ENCODE results near the gene NKD2.
"Not testable (repeated sequence)": the region's sequence is repeated elsewhere in the genome, so short reads cannot be mapped to it uniquely, and the experiment has no call there.

The NKD2 gene

DNA sequence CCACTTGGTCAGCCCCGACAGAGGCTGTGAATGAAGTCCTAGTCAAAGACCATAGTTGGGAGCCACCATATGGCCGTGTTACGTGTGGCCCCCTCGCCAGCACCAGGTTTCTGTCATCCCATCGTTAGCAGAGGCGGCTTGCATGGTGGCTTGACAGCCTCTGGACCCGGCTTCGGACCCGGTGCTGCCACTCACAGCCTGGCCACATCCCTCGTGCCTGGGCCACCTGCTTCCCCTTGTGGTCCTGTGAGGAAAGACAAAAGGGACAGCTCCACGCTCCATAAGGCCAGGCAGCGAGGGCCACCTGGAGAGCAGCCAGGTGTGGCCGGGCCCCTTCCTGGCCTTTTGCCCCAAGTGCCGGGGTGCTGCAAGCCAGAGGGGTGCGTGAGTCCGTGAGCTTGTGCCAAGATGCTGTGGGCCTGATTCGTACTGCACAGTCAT, 6.2 kb downstream of the NKD2 start:
- no peak for DNase-seq

DNA sequence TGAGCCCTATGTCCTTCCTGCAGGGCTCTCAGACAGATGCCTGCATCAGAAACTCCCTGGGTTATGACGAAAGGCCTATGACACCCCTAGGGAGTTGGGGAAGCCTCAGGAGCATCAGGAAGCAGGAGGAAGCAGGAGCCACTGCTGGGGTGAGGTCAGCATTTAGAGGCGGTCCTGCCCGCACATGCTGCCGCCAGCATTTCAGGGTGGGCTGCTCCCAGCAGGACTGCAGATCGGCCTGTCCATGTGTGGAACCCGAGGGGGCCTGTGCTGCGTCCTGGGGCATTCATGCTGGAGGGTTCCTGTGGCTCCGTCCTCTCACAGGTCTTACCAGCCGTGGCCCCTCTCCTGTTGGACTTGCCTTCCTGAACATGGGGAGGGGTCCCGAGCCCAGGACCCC, 6.9 kb downstream of the NKD2 start:
- DNase-seq: no peak

DNA sequence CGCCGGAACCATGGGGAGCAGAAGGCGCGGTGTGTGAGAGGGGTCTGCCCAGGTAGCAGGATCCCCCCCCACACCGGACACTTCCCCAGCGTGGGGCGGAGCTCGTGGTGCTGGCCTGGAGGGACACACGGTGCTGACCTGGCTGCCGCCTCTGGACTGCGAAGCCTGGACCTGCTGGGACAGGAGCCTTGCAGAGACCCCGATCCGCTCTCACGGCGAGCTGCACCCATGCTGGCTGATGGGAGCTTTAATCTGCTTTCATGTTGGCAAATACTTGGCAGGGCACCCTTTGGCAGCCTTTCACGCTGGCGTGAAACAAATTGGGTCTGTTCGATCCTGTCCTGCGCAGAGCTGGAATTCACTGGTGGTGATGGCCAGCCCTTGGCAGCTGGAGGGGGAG, 7.4 kb downstream of the NKD2 start:
- no peak for DNase-seq

DNA sequence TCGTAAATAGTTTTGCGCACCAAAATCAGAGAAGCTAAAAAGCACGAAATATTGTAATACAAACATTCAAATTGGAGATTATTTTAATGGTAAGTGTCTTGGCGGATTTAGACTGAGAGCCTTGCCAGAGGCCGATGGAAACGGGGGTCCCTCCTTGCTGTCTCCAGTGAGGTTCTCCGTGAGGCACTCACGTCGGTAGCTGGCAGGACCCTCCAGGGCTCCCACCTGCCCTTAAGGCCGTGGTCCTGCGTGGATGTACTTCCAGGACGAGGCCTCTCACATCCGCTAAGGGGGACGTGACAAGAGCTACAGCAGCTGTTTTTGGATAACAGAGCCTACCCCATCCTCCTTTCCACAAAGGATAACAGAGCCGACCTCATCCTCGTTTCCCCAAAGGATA, 7.9 kb downstream of the NKD2 start:
- no peak for DNase-seq

DNA sequence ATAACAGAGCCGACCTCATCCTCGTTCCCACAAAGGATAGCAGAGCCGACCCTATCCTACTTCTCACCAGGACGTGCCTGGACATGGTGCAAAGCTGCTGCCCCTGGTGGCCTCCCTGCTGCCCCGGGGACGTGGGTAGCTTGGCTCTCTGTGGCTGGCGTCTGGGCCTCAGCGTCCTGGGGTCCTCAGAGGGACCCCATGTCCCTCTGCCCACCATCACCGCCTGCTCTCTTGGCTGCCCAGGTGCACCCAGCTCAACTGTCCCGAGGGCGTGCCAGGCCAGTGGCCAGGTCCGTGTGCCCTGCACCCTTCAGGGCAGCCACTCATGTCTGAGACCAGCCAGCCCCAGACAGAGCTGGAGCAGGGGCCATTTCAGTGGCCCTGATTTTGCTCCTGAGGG, 8.5 kb downstream of the NKD2 start:
- DNase-seq: no peak

DNA sequence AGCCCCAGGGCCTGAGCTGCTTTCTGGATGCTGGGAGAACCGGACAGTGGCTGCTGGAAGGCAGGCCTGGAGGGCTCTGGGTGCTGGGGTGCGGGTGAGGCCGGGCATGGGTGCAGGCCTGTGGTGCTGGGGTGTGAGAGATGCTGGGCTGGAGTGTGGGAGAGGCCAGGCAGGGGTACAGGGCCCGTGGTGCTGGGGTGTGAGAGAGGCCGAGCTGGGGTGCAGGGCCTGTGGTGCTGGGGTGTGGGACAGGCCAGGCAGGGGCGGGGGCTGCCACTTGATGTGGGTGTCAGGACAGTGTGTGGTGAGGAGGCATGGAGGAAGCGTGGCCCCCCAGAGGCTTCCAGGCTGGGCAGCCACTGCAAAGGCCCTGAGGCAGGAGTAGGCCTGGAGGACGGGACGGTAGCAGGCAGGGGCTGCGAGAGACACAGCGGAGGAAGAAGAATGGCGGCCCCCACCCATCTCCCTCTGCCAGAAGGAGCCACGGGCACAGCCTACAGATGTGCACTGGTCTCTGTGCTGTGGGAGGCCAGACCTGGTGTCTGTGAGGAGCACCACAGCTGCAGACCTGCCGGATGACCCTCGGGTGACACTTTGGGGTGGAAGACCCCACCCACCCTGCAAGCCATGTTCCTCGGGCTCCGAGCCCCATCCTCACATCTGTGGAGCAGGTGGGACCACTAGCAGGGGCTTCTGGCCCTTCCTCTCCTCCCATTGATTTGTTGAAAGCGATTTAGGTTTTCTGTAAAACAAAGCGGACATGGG, 9.3 kb downstream of the NKD2 start:
- no peak for DNase-seq

DNA sequence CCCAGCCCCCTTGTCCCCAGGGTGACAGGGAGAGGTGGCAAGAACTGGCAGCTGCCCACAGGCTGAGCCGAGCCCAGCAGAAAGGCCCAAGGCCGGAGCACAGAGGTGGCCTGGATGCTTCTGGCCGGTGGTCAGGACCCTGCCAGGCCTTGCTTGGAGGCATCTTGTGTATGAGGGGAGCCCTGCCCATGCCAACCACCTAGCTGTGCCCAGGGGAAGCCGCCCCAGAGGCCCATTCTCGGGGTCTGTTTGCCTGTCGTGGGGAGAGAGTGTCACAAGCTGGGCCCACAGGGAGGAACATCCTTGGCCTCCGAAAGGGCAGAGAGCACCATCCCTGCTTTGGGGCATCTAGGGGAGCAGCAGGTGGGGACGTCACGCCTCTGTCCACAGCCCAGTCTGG, 10.0 kb downstream of the NKD2 start:
- no peak for DNase-seq

DNA sequence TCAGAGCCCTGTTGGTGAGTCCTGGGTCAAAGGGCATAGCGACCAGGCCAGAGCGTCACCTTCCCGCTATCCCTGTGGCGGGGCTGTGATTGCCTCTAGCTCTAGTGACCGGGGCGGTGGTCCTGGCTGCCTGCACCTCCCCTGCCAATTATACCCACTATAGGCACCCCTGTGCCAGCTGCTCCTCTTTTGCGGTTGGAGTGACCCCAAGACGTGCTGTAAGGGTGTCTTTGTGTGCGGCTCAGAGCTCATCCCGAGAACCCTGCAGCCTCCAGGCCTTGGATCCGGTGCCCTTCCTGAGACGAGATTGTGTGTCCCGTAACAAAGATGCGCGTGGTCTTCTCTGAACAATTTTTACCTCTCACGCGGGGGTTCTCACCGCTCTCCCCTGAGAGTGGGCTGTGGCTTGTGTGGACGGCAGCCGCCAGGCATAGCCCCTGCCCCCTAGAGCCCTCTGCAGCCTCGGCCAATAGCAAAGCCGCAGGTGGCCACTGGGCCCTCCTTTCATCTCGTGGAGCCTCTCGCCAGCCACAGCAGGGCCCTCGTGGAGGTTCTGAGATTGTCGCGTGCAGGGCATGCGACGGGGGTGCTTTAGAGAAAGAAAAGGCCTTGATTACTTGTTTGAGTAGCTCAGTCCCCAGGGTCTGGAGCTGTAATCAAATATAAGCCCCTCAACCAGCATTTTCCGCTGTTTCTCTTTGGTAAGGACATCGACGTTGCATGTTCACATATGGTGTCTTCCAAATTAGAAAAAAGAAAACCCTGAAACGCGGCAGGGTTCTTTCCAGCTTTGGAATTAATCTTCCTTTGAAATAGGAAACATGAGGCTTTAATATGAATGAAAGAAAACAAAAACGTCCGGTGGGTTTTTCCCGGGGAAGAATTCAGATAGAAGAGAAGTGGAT, 10.7 kb downstream of the NKD2 start:
- DNase-seq: no peak

DNA sequence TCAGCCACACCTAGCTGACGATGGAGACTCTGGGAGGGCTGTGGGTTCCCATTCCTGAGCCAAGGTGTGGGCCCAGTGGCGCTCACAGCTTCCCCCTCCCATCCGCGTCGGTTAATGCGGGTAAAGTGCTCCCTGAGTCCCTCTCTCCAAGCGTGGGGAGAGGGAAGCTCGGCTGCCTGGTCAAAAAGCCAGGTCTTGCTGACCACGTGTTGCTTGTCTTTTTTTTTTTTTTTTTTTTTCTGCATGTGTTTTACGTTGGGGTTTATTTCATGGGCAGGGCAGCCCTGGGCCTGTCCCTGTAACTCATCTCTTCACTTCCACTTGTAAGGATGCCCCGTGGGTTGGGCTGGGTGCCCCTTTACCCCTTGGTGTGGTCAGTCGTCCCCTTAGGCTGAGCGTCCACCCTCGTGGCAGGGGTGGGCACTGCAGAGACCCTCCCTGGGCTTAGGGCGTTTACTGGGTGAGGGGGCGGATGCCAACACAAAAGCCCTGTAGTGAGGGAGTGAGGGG, 11.9 kb downstream of the NKD2 start:
- no peak for DNase-seq

DNA sequence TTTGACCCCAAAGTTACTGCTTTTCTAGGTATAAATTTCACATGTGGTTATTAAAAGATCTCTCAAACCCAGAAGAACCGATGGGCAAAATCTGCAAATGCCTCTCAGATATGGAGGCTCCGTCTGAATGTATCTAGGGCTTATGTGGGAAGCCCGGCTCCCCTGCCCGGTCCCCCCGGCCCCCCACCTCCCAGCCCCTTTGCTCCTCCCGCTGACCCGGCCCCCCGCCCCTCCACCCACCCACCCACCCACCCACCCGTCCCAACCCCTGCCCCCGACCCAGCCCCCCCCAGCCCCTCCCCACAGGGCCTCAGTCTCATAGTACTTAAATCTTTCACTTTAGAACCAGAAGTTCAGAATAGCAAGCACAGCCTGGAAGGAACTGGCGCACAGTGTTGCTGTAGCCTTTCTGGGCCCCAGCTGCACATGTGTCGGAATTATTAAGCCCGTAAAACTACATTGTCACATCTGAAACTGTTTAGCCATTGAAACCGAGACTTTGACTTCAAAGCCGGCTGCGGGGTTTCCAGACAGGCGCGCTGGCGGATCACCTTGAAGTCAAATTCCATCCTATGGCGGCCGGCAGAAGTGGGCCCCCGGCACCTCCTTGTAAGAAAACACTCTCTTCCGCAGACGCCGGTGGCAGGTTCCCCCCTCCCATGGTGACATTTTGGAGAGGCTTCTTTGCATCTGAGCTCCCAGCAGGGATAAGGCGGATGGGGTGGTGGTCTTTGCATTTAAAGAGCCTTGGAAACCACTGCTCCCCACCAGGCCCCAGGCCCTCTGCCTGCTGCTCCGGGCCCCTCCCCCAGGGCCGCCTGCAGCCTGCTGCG, 12.8 kb downstream of the NKD2 start:
- DNase-seq: no peak

DNA sequence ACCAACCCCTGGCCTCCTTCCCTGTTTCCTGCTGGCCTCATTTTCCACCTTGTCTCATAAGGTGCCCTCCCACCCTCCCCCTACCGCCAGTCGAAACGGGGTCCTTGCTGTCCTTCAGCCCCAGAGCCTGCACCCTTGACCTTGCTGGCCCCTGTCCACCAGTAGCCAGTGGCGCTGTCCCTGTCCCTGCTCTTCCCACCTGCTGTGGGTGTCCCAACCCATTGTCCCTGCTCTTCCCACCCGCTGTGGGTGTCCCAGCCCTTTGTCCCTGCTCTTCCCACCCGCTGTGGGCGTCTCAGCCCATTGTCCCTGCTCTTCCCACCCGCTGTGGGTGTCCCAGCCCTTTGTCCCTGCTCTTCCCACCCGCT, 13.4 kb downstream of the NKD2 start:
- not testable (repeated sequence) for DNase-seq

DNA sequence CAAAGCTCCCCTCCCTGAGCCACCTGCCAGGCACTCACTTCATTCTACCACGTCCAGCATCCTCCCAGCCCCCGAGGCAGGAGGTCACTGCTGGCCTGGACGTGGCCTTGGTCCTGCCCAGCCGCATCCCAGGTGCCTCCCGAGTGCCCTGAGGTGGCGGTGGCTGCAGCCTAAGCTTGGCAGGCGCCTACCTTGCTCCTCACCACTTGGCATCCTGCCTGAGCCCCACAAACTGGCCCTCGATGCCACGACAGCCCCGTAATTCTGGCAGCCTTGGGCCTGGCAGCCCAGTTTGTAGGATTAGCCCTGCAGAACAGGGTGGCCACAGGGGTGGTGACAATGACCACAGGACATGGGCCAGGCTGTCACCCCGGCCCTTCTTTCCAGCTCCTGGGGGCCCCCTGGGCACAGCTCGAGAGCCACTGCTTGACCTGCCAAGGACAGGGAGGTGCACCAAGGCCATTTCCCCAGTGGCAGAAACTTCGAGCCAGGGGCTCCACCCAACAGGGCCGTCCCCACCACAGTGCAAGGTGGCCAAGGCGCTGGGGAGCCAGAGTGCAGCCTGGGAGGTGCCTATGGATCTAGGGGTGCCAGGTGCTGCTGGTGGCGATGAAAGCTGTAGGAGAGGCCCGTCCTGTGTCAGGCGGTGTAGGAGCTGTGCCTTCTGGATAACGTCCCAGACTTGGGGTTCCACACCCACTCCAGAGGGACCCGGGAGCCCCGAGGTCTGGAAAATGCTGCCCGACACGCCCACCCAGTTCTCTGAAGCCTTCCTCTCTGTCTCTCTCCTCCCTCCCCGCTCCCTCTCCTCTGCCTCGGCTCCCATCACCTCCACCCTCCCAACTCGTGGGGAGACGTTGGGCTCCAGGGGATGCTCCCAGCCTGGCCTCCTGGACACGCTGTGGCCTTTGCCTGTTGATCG, 18.4 kb downstream of the NKD2 start:
- DNase-seq: no peak

DNA sequence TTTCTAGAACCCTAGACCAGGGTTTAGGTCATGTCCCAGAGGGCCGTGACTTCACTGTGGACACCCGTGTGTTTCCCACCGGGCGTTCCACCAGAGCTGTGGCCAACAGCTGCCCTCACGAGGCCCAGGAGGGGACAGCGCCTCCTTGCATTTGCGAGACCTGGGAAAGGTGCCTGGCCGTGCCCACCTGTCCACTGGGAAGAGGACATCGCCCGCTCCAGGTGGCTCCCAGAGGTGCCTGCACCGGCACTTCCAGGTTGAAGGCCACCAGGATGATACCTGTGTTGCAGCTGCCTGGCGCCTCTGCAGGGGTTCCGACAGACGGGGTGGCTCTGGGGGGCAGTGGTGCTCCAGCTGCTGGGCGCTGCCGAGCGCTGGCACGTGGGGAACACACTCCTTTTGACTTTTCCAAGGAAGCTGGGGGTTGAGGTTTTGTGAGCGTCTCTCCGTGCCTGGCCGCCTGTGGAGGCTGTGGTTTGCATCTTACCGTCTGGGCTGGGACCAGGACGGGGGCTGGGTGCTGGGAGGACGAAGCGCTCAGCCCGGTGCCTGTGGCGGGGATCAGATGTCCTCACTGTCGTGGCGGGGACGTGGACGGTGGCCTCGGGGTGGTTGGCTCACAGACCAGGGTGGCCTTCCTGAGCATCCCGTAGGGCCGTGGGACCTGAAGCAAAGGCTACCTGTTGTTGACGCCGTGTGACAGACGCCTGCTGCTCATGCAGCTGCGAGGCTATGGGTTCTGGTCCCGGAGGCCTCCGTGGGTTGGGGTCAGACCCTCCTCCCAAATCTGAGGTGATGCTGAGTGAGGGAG, 19.2 kb downstream of the NKD2 start:
- no peak for DNase-seq

DNA sequence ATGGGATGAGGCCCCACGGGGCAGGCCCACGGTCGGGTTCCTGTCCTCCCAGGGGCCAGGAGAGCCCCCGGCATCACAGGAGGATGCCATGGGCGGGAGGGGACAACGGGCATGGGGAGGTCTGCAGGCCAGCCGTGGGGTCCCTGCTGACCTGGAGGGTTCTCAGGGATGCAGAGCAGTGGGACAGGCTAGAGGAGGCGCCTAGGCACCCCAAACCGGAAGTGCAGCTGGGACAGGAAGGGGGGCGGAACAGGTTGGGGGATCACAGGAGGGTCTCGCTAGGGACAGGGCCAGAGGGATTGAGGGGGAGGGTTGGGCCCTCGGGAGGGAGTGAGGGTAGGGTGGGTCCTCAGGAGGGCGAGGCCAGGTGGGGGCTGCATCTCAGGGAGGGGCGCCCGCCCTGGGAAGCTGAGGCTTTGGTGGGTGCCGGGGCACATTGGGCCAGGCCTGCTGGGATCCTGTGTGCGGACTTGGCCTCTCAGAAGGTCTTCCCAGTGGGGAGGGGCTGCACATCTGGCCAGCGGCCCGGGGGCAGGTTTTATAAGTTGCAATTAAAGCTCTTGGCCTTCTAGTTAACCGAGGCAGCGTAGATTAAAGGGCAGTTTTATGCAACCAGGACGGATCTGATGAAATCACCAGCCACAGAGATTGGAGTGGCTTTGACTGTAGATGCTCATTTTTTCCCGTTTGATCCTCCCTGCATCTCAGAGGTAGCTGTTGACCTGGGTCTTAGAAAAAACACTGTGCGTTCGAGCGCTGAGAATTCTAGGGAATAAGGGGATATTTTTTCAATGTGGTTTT, 20.1 kb downstream of the NKD2 start:
- no peak for DNase-seq

DNA sequence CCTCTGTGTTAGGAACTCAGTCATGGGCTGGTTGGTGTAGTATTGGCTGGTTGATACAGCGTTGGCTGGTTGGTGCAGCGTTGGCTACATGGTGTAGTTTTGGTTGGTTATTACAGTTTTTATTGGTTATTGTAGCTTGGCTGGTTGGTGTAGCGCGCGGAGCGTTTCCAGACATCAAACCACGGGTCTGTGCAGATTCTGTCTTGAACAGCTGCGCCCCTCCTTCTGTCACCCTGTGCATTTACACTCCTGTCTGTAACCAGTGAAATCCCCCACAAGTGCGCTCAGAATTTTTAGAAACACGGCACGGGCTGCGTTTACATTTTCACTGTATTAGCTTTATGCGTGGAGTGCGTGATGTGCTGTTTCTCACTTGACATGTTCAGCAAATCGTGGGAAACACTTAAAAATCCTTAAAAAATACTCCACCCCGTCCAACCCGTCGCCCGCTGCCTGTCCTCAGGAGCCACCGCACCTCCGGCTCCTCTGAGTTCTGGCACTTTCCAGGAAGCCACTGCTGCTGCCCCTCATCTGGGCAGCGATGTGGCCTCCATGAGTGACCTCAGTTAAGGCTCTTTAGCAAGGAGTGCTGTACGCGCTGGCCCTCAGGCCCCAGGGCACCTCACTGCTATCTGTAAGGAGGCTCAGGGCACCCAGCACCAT, 20.8 kb downstream of the NKD2 start:
- no peak for DNase-seq

DNA sequence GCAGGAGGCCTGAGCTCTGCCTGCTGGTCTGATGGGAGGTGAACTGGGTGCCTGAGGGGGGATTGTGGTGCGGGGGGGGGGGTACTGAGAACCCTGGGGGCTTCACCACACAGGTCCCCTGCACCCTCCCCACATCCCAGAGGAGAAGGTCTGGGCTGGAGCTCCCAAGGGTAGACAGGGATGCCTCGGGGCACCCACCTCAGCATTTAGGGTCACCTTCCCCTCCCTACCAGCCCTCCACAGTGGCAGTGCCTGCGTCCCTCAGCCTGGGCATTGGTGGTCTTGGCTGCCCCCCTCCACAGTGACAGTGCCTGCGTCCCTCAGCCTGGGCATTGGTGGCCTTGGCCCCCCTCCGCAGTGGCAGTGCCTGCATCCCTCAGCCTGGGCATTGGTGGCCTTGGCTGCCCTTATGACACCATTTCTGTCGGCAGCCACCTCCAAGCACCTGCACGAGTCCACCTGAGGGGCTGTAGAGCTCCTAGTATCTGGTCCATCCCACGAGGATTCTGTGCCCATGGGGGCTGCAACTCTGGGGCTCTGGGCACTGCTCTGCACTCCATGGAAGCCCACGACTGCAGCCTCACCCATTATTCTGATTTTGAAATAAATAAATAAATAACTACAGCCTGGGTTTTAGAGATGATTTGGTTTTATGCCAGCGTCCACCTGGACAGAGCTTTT, 21.5 kb downstream of the NKD2 start:
- no peak for DNase-seq

DNA sequence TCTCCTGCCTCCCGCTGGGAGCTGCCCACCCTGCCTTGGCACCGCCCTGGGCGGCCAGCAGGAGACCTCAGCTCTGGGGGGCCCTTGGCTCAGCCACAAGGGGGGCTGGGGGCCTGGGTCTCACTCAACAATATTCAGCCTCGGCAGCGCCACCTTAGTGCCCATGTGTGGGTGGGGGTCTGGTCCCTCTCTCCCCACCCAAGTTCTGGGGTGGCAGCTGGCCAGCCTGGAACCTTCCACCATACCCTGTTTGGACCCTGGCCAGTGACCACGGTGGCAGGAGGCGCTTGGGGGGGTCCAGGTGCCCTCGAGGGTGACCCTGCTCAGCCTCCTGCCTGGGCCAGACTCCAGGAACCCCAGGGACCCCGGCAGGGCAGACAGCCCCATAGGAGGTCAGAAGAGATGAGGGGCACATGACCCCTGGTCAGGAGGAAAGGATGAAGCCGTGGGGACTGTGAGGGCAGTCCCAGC, 22.2 kb downstream of the NKD2 start:
- DNase-seq: no peak

DNA sequence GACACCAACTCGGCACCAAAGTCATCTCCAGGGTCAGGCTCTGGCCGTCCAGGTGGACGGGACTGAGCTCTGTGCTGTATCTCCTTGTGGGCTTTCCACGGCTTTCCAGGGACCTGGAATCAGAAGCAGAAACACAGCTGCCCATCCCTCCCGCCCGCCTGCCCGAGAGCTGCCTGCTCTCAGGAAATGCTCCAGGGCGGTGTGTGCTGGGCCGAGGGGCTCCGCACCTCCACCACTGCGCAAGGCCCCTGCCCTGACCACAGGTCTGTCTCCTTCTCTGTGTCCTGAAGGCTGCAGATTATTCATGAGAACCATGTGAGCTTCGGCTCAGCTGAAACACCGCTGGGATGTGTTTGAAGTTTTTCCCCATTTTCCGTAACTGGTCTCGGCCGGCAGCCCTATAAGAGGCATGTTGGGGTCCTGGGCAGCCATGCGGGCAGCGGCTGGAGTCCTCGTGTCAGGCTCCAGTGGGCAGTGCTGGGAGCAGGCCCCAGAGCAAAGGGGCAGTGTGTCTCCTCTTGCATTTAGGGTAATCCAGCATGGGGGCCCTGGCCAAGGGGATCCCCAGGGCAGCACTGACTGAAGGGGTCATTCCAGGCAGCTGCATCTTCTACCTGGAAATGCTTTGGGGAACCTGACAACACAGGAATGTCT, 22.8 kb downstream of the NKD2 start:
- no peak for DNase-seq

All from NCI-H526 treated with DMSO at 0.1 percent for 48 hours (cell line).